Neural crest cell (in vitro differentiated cells): Measurements from ENCODE around the gene SBF1. TPM values are rescaled to one million over a fixed set of nuclear protein-coding genes. Genes with fewer than 3 reads are reported as not detected.
A peak's percentile ranks its signal among the peaks of the same experiment; 100 is the strongest.

Experiments used
- DNase-seq: peaks from one replicate; pipeline ENCODE4 v3.0.0; 2021; ENCODE audit warnings: low read depth, mixed read lengths, low spot score
- H3K27ac Mint-ChIP-seq: one replicate; pipeline ENCODE4 v1.8.0; 2021; ENCODE audit warnings: mild to moderate bottlenecking, mixed read lengths; ENCODE audit not compliant: unreplicated experiment
- H3K27me3 Mint-ChIP-seq: 2 replicates; pipeline ENCODE4 v1.8.0; 2021; ENCODE audit warnings: low read depth, mild to moderate bottlenecking, mixed read lengths
- H3K36me3 Mint-ChIP-seq: 2 replicates; pipeline ENCODE4 v1.8.0; 2021; ENCODE audit warnings: low read depth, mild to moderate bottlenecking, mixed read lengths
- H3K4me1 Mint-ChIP-seq: 2 replicates; pipeline ENCODE4 v1.8.0; 2021; ENCODE audit warnings: mixed read lengths
- H3K4me3 Mint-ChIP-seq: one replicate; pipeline ENCODE4 v1.8.0; 2021; ENCODE audit warnings: mild to moderate bottlenecking, mixed read lengths
- H3K9me3 Mint-ChIP-seq: 2 replicates; pipeline ENCODE4 v1.8.0; 2021; ENCODE audit warnings: mixed read lengths
- total RNA-seq: library from RNA; stranded (reverse); gene quantifications from 2 replicates; pipeline ENCODE4 v1.2.1, GENCODE V29; 2021
- TF ChIP-seq, protein P1 (sequence below): fragments of 200-600 bp; sonication (generic); conservative IDR thresholded peaks from 2 replicates; pipeline ENCODE4 v1.5.0; 2021; ENCODE audit warnings: antibody characterized with exemption, mild to moderate bottlenecking

Gene SBF1
- total RNA-seq, 1 donor from 2014 or later = 130 TPM

DNA sequence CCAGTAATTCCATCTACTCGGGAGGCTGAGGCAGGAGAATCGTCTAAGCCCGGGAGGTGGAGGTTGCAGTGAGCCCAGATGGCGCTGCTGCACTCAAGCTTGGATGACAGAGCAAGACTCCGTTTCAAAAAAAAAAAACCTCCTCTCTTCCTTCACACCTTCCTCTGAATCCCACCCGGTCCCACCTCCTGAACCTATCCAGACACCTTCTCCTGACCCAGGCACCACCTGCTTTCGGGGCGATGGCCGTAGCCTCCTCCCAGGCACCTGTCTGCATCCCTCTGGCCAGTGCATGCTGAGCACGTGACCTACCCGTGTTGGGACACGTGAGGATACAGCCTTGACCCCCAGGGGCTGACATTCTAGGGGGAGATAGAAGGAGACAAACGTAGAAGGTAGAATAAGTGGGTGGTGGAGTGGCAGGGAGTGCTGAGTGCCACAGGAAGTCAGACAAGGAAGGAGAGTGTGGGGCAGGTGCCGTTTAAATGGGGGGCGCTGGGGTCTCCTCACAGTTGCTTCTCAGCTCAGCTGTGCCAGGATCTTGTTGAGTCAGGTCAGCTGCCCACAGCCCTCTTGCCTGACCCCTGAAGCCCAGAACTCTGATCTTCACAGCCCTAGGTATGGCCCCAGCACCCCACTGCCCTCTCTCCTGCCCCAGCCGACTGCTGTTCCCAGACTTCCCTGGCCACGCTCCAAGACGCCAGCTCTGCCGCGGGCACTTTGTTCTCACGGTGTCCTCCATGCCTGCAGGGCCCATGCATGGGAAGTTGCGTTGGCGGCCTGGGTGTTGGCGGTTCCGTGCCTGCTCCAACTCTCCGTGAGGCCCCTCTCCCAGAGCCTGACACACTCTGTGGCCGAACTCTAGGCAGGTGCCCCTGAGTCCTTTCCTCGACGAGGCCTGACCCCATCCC is 10.6 kb upstream of the SBF1 start:
- no peak overlapping the region for H3K4me3 Mint-ChIP-seq
- DNase-seq = no peak
- H3K27me3 Mint-ChIP-seq = peaks cover 15% of the 10 kb centered on the region
- H3K27ac Mint-ChIP-seq = peak overlapping the region; percentile 22
- no peaks in the 10 kb centered on the region for H3K9me3 Mint-ChIP-seq
- H3K4me1 Mint-ChIP-seq = no peaks in the 10 kb centered on the region
- TF ChIP-seq, protein P1, sequence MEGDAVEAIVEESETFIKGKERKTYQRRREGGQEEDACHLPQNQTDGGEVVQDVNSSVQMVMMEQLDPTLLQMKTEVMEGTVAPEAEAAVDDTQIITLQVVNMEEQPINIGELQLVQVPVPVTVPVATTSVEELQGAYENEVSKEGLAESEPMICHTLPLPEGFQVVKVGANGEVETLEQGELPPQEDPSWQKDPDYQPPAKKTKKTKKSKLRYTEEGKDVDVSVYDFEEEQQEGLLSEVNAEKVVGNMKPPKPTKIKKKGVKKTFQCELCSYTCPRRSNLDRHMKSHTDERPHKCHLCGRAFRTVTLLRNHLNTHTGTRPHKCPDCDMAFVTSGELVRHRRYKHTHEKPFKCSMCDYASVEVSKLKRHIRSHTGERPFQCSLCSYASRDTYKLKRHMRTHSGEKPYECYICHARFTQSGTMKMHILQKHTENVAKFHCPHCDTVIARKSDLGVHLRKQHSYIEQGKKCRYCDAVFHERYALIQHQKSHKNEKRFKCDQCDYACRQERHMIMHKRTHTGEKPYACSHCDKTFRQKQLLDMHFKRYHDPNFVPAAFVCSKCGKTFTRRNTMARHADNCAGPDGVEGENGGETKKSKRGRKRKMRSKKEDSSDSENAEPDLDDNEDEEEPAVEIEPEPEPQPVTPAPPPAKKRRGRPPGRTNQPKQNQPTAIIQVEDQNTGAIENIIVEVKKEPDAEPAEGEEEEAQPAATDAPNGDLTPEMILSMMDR = no peak
- H3K36me3 Mint-ChIP-seq = no peaks in the 10 kb centered on the region

DNA sequence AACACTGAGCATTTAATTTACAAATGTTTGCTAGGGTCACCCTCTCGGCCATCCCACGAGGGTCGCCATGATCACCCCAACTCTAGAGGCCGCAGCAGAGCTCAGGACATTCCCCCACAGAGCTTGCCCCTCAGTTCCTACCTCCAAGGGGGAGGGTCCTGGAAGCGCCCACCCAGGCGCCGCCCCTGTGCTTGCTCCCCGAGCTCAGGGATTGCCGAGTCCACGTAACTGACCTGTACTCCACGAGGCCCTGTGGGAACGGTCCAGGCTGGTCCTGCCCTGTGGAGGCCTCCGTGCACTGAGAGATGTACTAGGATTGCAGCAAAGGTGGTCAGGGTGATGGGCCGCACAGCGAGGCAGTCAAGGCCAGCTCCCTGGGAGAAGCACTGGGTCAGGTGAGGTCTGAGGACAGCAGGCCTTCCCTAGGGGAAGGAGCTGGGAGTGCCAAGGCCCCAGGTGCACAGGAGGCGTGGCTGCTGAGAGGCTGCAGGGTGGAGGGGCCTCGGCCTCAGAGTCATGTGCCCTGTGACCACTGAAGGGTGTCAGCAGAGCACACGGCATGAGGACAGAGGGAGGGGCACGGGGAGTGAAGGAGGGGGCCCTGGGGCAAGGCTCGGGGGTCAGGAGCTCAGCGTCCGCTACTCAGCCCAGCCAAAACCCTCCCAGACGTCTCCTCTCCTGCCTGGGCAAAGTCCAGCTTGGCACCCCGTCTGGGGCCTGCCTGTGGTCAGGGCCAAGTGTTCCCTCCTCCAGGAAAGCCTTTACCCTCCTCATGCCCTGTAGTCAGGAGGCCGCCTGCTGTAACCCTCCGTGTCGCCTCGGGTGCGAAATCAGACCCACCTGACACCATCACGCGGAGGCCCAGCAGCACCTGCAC is 9.4 kb upstream of the SBF1 start:
- TF ChIP-seq, protein P1 = no peak

DNA sequence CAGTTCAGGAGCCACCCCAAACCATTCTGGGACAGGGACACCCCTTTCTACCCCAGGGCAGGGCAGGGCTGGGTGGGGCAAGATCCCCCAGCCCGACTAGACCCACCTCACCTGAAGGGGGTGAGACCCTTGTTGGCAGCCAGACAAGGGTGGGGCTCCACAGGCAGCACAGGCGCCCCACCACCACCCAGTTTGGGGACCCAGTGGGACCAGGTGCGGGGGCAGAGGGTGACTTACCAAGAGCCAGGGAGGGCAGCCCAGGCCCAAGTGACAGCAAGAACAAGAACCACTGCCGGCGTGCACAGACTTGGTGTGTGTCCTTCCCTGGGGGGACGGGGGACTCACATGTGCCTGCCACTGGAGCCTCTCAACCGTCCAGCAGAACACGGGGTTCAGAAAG is 8.7 kb upstream of the SBF1 start:
- Mint-ChIP-seq H3K9me3 (no peaks in the 10 kb centered on the region), H3K4me1 (no peaks in the 10 kb centered on the region), H3K36me3 (no peaks in the 10 kb centered on the region), H3K27ac (no peak overlapping the region), H3K27me3 (peaks cover 34% of the 10 kb centered on the region), H3K4me3 (no peak overlapping the region)
- TF ChIP-seq, protein P1 = no peak
- no peak for DNase-seq

More for the DNA sequence above, 9.4 kb upstream of the SBF1 start:
- H3K27ac Mint-ChIP-seq = no peak overlapping the region
- H3K4me3 Mint-ChIP-seq = no peak overlapping the region
- no peaks in the 10 kb centered on the region for H3K4me1 Mint-ChIP-seq
- no peaks in the 10 kb centered on the region for H3K9me3 Mint-ChIP-seq
- H3K36me3 Mint-ChIP-seq = no peaks in the 10 kb centered on the region
- DNase-seq = no peak
- H3K27me3 Mint-ChIP-seq = peaks cover 28% of the 10 kb centered on the region

DNA sequence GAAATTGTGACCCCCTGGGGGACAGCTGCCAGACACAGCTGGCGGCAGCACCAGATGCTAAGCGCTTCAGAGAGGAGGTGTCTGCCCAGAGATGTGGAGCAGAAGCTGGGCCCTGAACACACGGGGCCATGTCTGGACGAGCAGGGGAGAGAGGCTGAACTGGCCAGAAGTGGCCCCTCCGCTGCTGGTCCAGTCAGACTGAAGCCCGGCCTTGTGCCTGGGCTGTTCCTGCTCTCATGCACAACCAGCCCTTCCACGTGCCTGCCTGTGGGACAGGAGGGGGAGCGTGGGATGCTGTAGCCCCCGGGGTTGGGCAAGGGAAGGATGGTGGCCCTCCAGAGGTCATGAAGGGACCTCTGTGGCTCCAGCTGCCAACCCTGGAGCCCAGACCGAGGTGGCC is 8.3 kb upstream of the SBF1 start:
- H3K36me3 Mint-ChIP-seq = no peaks in the 10 kb centered on the region
- no peak for DNase-seq
- TF ChIP-seq, protein P1 = no peak
- H3K9me3 Mint-ChIP-seq = no peaks in the 10 kb centered on the region
- peaks cover 37% of the 10 kb centered on the region for H3K27me3 Mint-ChIP-seq
- no peak overlapping the region for H3K27ac Mint-ChIP-seq
- H3K4me3 Mint-ChIP-seq = no peak overlapping the region
- no peaks in the 10 kb centered on the region for H3K4me1 Mint-ChIP-seq

DNA sequence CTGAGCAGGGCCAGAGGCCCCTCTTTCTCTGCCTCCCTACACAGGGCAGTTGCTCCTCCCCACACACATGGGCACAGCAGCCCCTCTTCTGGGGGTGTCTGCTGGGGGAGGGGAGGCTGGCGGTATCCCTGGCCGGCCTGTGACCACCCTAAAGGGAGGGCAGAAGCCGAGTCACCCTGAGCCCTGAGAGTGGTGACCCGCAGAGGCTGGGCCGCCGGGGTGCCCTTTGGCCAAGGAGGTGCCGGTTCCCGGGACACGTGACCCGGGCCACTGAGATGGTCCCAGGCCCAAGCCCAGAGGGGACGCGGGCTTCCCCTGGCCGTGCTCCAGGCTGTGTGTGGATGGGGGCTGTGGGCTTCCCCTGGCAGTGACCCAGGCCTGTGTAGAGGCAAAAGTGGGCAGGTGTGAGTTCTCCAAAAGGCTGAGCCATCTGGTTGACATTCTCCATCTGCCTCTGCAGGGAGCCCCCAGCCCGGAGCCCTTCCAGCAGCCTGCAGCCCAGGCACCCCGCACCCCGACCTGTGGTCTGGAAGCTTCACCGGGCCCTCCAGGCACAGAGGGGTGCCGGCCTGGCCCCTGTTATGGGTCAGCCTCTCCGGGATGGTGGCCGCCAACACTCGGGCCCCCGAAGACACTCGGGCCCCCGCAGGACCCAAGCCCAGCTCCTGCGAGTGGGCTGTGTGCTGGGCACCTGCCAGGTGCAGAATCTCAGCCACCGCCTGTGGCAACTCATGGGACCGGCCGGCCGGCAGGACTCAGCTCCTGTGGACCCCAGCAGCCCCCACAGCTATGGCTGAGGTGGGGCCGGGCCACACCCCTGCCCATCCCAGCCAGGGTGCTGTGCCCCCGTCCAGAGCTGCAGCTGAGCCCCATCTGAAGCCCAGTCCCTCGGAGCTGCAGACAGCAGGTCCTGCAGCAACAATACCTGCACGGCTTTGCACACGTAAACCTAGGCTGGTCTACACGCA is 7.6 kb upstream of the SBF1 start:
- DNase-seq = no peak
- no peak overlapping the region for H3K27ac Mint-ChIP-seq
- TF ChIP-seq, protein P1 = no peak
- H3K27me3 Mint-ChIP-seq = peaks cover 40% of the 10 kb centered on the region
- peak overlapping the region; percentile 57 for H3K4me3 Mint-ChIP-seq
- H3K36me3 Mint-ChIP-seq = no peaks in the 10 kb centered on the region
- H3K9me3 Mint-ChIP-seq = no peaks in the 10 kb centered on the region
- peaks cover under 1% of the 10 kb centered on the region for H3K4me1 Mint-ChIP-seq
